Loucy (cell line): Measurements from ENCODE around the gene EPG5.

ENCODE experiments used
- EZH2phosphoT487 ChIP-seq: fragments of 200-600 bp; IDR thresholded peaks from 2 replicates; pipeline ENCODE4 v1.6.1; 2018; ENCODE audit warnings: antibody characterized with exemption, mild to moderate bottlenecking, moderate library complexity, borderline replicate concordance
- TF ChIP-seq, protein P1 (sequence below): fragments of 200-600 bp; sonication (generic); conservative IDR thresholded peaks from 2 replicates; pipeline ENCODE4 v1.5.1; 2014; ENCODE audit warnings: mild to moderate bottlenecking, antibody characterized with exemption, low read length

DNA sequence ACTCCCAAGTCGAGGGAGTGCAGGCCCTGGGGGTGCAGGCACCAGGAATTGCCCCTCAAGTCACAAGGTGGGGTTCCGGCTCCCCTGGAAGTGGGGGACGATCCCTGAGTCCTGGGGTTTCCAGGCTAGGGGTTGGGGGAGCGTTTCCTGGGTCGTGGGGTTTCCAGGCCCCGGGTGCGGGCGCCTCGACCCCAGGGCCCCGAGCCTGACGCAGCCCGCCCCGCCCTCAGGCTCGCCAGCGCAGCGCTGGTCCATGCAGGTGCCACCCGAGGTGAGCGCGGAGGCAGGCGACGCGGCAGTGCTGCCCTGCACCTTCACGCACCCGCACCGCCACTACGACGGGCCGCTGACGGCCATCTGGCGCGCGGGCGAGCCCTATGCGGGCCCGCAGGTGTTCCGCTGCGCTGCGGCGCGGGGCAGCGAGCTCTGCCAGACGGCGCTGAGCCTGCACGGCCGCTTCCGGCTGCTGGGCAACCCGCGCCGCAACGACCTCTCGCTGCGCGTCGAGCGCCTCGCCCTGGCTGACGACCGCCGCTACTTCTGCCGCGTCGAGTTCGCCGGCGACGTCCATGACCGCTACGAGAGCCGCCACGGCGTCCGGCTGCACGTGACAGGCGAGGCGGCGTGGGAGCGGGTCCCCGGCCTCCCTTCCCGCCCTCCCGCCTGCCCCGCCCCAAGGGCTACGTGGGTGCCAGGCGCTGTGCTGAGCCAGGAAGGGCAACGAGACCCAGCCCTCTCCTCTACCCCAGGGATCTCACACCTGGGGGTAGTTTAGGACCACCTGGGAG is 129.7 kb downstream of the EPG5 start:
- TF ChIP-seq, protein P1, sequence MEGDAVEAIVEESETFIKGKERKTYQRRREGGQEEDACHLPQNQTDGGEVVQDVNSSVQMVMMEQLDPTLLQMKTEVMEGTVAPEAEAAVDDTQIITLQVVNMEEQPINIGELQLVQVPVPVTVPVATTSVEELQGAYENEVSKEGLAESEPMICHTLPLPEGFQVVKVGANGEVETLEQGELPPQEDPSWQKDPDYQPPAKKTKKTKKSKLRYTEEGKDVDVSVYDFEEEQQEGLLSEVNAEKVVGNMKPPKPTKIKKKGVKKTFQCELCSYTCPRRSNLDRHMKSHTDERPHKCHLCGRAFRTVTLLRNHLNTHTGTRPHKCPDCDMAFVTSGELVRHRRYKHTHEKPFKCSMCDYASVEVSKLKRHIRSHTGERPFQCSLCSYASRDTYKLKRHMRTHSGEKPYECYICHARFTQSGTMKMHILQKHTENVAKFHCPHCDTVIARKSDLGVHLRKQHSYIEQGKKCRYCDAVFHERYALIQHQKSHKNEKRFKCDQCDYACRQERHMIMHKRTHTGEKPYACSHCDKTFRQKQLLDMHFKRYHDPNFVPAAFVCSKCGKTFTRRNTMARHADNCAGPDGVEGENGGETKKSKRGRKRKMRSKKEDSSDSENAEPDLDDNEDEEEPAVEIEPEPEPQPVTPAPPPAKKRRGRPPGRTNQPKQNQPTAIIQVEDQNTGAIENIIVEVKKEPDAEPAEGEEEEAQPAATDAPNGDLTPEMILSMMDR, result no peak
- TF ChIP-seq EZH2phosphoT487, result no peak
